HEK293 (cell line): ENCODE results near the gene SMIM20.

ENCODE experiments used
- CTCF ChIA-PET: fragments of 350-600 bp; formaldehyde crosslinking; extraction: SDS; loops from one replicate; lab custom pipeline; 2021; ENCODE audit warnings: antibody characterized with exemption; lab: Yijun Ruan, JAX
- POLR2A ChIA-PET: fragments of 300-600 bp; formaldehyde crosslinking; extraction: SDS; loops from one replicate; lab custom pipeline; 2020; ENCODE audit warnings: antibody characterized with exemption, inconsistent platforms; lab: Yijun Ruan, JAX
- H3K27ac ChIP-seq: fragments of 200-500 bp; sonication (Bioruptor generic); 2 replicates; pipeline ENCODE4 v1.5.1; 2014; ENCODE audit warnings: low read depth, low read length, control low read depth, inconsistent platforms; ENCODE audit errors: extremely low read depth
- H3K36me3 ChIP-seq, 2 experiments: fragments of 200-500 bp in 1 of 2; sonication (Bioruptor generic) in 1 of 2; 1 replicate in 1 of 2; 2 replicates in 1 of 2; pipeline ENCODE4 v1.5.1; 2014 to 2017; ENCODE audit warnings: inconsistent platforms in 2 of 2, low read length in 2 of 2; ENCODE audit not compliant: control insufficient read depth in 2 of 2, insufficient read depth in 1 of 2
- H3K4me1 ChIP-seq: fragments of 200-500 bp; sonication (Bioruptor generic); 2 replicates; pipeline ENCODE4 v1.5.1; 2014; ENCODE audit warnings: mild to moderate bottlenecking, low read length, inconsistent platforms; ENCODE audit not compliant: control insufficient read depth, insufficient read depth
- H3K4me3 ChIP-seq: 2 replicates; pipeline ENCODE4 v1.5.1; 2011; ENCODE audit warnings: low read depth, mild to moderate bottlenecking, control low read depth, low read length, moderate library complexity
- H3K9me3 ChIP-seq: fragments of 200-500 bp; sonication (Bioruptor generic); 2 replicates; pipeline ENCODE4 v1.5.1; 2014; ENCODE audit warnings: low read depth, low read length, inconsistent platforms; ENCODE audit not compliant: control insufficient read depth, insufficient read depth
- GLI4 ChIP-seq: fragments of 450-650 bp; formaldehyde crosslinking; IDR thresholded peaks from 2 replicates; pipeline ENCODE4 v1.5.1; 2016; ENCODE audit warnings: missing biosample characterization, missing genetic modification characterization
- HOXC10 ChIP-seq: sonication (generic); formaldehyde crosslinking; IDR thresholded peaks from 2 replicates; pipeline ENCODE4 v1.8.1; 2023; ENCODE audit warnings: mild to moderate bottlenecking, missing genetic modification reagents
- IKZF3 ChIP-seq: fragments of 450-650 bp; IDR thresholded peaks from 2 replicates; pipeline ENCODE4 v1.5.0; 2018; ENCODE audit warnings: missing biosample characterization, mild to moderate bottlenecking, missing genetic modification characterization, moderate library complexity
- KLF1 ChIP-seq: fragments of 450-650 bp; formaldehyde crosslinking; IDR thresholded peaks from 2 replicates; pipeline ENCODE4 v1.5.1; 2016; ENCODE audit warnings: missing biosample characterization, missing genetic modification characterization
- KLF16 ChIP-seq: fragments of 450-650 bp; formaldehyde crosslinking; IDR thresholded peaks from 2 replicates; pipeline ENCODE4 v1.5.1; 2017; ENCODE audit warnings: missing biosample characterization, missing genetic modification characterization
- TCF7L2 ChIP-seq: IDR thresholded peaks from 2 replicates; pipeline ENCODE4 v1.6.1; 2011; ENCODE audit warnings: low read depth, mild to moderate bottlenecking, inconsistent platforms, low read length, moderate library complexity, borderline replicate concordance
- WT1 ChIP-seq: fragments of 450-650 bp; formaldehyde crosslinking; IDR thresholded peaks from 2 replicates; pipeline ENCODE4 v1.5.1; 2016; ENCODE audit warnings: missing biosample characterization, missing genetic modification characterization
- ZBTB1 ChIP-seq: fragments of 450-650 bp; formaldehyde crosslinking; IDR thresholded peaks from 2 replicates; pipeline ENCODE4 v1.5.1; 2016; ENCODE audit warnings: missing biosample characterization, missing genetic modification characterization
- ZBTB8A ChIP-seq: fragments of 450-650 bp; formaldehyde crosslinking; IDR thresholded peaks from 2 replicates; pipeline ENCODE4 v1.5.1; 2016; ENCODE audit warnings: missing biosample characterization, missing genetic modification characterization
- ZFP37 ChIP-seq: fragments of 450-650 bp; formaldehyde crosslinking; IDR thresholded peaks from 2 replicates; pipeline ENCODE4 v1.5.1; 2016; ENCODE audit warnings: missing biosample characterization, missing genetic modification characterization
- ZNF121 ChIP-seq: fragments of 450-650 bp; formaldehyde crosslinking; IDR thresholded peaks from 2 replicates; pipeline ENCODE4 v1.5.1; 2016; ENCODE audit warnings: missing biosample characterization, missing genetic modification characterization
- ZNF221 ChIP-seq: fragments of 450-650 bp; formaldehyde crosslinking; IDR thresholded peaks from 2 replicates; pipeline ENCODE4 v1.5.1; 2017; ENCODE audit warnings: missing biosample characterization, missing genetic modification characterization, borderline replicate concordance
- ZNF266 ChIP-seq: fragments of 450-650 bp; formaldehyde crosslinking; IDR thresholded peaks from 2 replicates; pipeline ENCODE4 v1.5.1; 2016; ENCODE audit warnings: missing biosample characterization, missing genetic modification characterization, low read depth
- ZNF366 ChIP-seq: fragments of 450-650 bp; formaldehyde crosslinking; conservative IDR thresholded peaks from 2 replicates; pipeline ENCODE4 v1.5.1; 2016; ENCODE audit warnings: missing biosample characterization, missing genetic modification characterization
- ZNF514 ChIP-seq: fragments of 450-650 bp; formaldehyde crosslinking; IDR thresholded peaks from 2 replicates; pipeline ENCODE4 v1.5.1; 2016; ENCODE audit warnings: missing biosample characterization, missing genetic modification characterization
- ZNF560 ChIP-seq: fragments of 450-650 bp; formaldehyde crosslinking; IDR thresholded peaks from 2 replicates; pipeline ENCODE4 v1.5.1; 2017; ENCODE audit warnings: missing biosample characterization, missing genetic modification characterization, borderline replicate concordance
- ZNF596 ChIP-seq: fragments of 450-650 bp; IDR thresholded peaks from 2 replicates; pipeline ENCODE4 v1.5.0; 2018; ENCODE audit warnings: missing biosample characterization, mild to moderate bottlenecking, missing genetic modification characterization, moderate library complexity
- ZNF626 ChIP-seq: fragments of 450-650 bp; sonication (Bioruptor Pico); formaldehyde crosslinking; IDR thresholded peaks from 2 replicates; pipeline ENCODE4 v1.5.1; 2018; ENCODE audit warnings: missing biosample characterization, missing genetic modification characterization, inconsistent platforms
- ZNF777 ChIP-seq: fragments of 450-650 bp; formaldehyde crosslinking; IDR thresholded peaks from 2 replicates; pipeline ENCODE4 v1.5.1; 2017; ENCODE audit warnings: missing biosample characterization, missing genetic modification characterization, borderline replicate concordance
- TF ChIP-seq, protein P1 (sequence below): fragments of 450-650 bp; formaldehyde crosslinking; IDR thresholded peaks from 2 replicates; pipeline ENCODE4 v1.5.1; 2016; ENCODE audit warnings: missing biosample characterization, missing genetic modification characterization
- TF ChIP-seq, protein P2 (sequence below): fragments of 450-650 bp; formaldehyde crosslinking; IDR thresholded peaks from 2 replicates; pipeline ENCODE4 v1.5.1; 2016; ENCODE audit warnings: missing biosample characterization, missing genetic modification characterization
- TF ChIP-seq, protein P3 (sequence below): fragments of 450-650 bp; formaldehyde crosslinking; conservative IDR thresholded peaks from 2 replicates; pipeline ENCODE4 v1.5.1; 2016; ENCODE audit warnings: low read depth, missing biosample characterization, missing genetic modification characterization

Gene SMIM20

DNA sequence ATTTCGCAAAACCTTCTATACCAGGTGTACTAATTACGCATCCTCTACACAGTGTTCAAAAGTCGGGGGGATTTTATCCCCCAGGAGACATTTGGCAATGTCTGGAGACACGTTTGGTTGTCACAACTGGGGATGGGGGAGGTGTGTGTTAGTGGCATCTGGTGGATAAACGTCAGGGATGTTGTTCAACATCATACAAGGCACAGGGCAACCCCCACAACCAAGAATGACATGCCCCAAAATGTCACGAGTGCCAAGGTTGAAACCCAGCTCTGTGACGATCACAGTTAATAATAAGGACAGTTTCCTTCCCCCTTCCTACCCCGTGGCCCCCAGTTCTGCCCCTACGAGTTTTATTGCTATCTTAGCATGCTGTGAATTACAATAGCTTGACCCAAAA is 35.3 kb upstream of the SMIM20 start:
- no peaks in the 10 kb centered on the region for H3K9me3 ChIP-seq
- H3K27ac ChIP-seq, result no peak overlapping the region
- no peaks in the 10 kb centered on the region for H3K36me3 ChIP-seq
- ChIA-PET POLR2A (no interaction called here), CTCF (interaction anchor here (0.8 kb wide), 1 partner anchor 1772 kb away, joined by 3 read pairs; no protein-coding TSS in a partner anchor)
- TF ChIP-seq, protein P1, sequence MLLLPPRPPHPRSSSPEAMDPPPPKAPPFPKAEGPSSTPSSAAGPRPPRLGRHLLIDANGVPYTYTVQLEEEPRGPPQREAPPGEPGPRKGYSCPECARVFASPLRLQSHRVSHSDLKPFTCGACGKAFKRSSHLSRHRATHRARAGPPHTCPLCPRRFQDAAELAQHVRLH (tag by site-specific recombination), result no peak
- TF ChIP-seq WT1 (tag by site-specific recombination), result no peak
- TF ChIP-seq ZFP37 (tag by site-specific recombination), result no peak
- TF ChIP-seq, protein P2, sequence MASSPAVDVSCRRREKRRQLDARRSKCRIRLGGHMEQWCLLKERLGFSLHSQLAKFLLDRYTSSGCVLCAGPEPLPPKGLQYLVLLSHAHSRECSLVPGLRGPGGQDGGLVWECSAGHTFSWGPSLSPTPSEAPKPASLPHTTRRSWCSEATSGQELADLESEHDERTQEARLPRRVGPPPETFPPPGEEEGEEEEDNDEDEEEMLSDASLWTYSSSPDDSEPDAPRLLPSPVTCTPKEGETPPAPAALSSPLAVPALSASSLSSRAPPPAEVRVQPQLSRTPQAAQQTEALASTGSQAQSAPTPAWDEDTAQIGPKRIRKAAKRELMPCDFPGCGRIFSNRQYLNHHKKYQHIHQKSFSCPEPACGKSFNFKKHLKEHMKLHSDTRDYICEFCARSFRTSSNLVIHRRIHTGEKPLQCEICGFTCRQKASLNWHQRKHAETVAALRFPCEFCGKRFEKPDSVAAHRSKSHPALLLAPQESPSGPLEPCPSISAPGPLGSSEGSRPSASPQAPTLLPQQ, result no peak
- TF ChIP-seq ZNF626 (tag by site-specific recombination), result no peak
- no peak for TF ChIP-seq IKZF3 (tag by site-specific recombination)
- no peak for TF ChIP-seq ZNF560
- no peak for TF ChIP-seq ZNF596 (tag by site-specific recombination)
- TF ChIP-seq ZBTB1 (tag by site-specific recombination), result no peak
- no peak for TF ChIP-seq KLF1 (tag by site-specific recombination)
- H3K4me1 ChIP-seq, result no peaks in the 10 kb centered on the region
- no peak overlapping the region for H3K4me3 ChIP-seq

DNA sequence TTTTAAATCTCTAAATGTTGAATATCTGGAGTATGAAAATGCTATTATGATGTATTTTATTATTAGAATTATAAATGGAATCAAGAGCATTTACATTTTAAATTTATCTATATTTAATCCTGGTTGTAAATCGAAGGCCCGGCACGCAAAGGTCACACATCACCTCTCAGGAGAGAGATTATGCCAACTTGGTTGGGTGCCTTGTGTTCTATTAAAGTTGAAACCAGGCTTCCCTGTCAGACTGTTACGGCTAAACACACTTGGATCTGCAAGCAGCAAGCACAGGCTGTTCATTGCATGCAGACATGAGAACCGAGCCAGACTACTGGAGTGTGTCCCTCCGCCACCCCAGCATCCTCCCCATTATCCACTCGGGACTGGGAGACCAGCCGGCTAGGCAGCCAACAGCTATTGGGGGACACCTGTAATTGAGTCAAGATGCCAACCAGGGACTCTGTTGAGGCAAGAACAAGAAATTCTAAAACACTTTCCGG is 34.9 kb upstream of the SMIM20 start:
- TF ChIP-seq ZNF266 (tag by site-specific recombination) (no peak), KLF16 (tag by site-specific recombination) (no peak), ZNF121 (tag by site-specific recombination) (no peak), TCF7L2 (no peak), ZBTB8A (no peak), ZNF514 (no peak), ZNF366 (tag by site-specific recombination) (no peak), HOXC10 (CRISPR knock-in tag) (no peak), ZNF560 (no peak), ZNF777 (tag by site-specific recombination) (no peak), ZNF221 (tag by site-specific recombination) (no peak), GLI4 (tag by site-specific recombination) (no peak)
- TF ChIP-seq, protein P3, sequence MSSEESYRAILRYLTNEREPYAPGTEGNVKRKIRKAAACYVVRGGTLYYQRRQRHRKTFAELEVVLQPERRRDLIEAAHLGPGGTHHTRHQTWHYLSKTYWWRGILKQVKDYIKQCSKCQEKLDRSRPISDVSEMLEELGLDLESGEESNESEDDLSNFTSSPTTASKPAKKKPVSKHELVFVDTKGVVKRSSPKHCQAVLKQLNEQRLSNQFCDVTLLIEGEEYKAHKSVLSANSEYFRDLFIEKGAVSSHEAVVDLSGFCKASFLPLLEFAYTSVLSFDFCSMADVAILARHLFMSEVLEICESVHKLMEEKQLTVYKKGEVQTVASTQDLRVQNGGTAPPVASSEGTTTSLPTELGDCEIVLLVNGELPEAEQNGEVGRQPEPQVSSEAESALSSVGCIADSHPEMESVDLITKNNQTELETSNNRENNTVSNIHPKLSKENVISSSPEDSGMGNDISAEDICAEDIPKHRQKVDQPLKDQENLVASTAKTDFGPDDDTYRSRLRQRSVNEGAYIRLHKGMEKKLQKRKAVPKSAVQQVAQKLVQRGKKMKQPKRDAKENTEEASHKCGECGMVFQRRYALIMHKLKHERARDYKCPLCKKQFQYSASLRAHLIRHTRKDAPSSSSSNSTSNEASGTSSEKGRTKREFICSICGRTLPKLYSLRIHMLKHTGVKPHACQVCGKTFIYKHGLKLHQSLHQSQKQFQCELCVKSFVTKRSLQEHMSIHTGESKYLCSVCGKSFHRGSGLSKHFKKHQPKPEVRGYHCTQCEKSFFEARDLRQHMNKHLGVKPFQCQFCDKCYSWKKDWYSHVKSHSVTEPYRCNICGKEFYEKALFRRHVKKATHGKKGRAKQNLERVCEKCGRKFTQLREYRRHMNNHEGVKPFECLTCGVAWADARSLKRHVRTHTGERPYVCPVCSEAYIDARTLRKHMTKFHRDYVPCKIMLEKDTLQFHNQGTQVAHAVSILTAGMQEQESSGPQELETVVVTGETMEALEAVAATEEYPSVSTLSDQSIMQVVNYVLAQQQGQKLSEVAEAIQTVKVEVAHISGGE (tag by site-specific recombination), result no peak
- Histone ChIP-seq H3K9me3 (no peaks in the 10 kb centered on the region), H3K4me3 (no peak overlapping the region), H3K4me1 (no peaks in the 10 kb centered on the region), H3K27ac (no peak overlapping the region), H3K36me3 (no peaks in the 10 kb centered on the region)
- ChIA-PET POLR2A (no interaction called here), CTCF (interaction anchor here (0.8 kb wide), 1 partner anchor 1772 kb away, joined by 3 read pairs; no protein-coding TSS in a partner anchor)
